Dendritic cell treated with granulocyte-macrophage colony-stimulating factor and Interleukin-4, amounts not matched to agents 40 ng/mL and 50 ng/mL, for 4 days (primary cell): ENCODE results near the gene LCMT2.

Experiments used
- H3K27ac Mint-ChIP-seq: one replicate; pipeline ENCODE4 v1.8.0; 2022; ENCODE audit warnings: mild to moderate bottlenecking, mixed read lengths
- H3K27me3 Mint-ChIP-seq: one replicate; pipeline ENCODE4 v1.8.0; 2022; ENCODE audit warnings: mild to moderate bottlenecking, mixed read lengths
- H3K36me3 Mint-ChIP-seq: one replicate; pipeline ENCODE4 v1.8.0; 2022; ENCODE audit warnings: low read depth, mixed read lengths
- H3K4me1 Mint-ChIP-seq: one replicate; pipeline ENCODE4 v1.8.0; 2022; ENCODE audit warnings: low read depth, mixed read lengths
- H3K4me3 Mint-ChIP-seq: one replicate; pipeline ENCODE4 v1.8.0; 2022; ENCODE audit warnings: mild to moderate bottlenecking, moderate library complexity, mixed read lengths
- H3K9me3 Mint-ChIP-seq: one replicate; pipeline ENCODE4 v1.8.0; 2022; ENCODE audit warnings: mixed read lengths
- intact Hi-C: fragments of 100-400 bp; cut with micrococcal nuclease; formaldehyde crosslinking; loops from one replicate; pipeline ENCODE4 v1.15.0; 2022

The LCMT2 gene

DNA sequence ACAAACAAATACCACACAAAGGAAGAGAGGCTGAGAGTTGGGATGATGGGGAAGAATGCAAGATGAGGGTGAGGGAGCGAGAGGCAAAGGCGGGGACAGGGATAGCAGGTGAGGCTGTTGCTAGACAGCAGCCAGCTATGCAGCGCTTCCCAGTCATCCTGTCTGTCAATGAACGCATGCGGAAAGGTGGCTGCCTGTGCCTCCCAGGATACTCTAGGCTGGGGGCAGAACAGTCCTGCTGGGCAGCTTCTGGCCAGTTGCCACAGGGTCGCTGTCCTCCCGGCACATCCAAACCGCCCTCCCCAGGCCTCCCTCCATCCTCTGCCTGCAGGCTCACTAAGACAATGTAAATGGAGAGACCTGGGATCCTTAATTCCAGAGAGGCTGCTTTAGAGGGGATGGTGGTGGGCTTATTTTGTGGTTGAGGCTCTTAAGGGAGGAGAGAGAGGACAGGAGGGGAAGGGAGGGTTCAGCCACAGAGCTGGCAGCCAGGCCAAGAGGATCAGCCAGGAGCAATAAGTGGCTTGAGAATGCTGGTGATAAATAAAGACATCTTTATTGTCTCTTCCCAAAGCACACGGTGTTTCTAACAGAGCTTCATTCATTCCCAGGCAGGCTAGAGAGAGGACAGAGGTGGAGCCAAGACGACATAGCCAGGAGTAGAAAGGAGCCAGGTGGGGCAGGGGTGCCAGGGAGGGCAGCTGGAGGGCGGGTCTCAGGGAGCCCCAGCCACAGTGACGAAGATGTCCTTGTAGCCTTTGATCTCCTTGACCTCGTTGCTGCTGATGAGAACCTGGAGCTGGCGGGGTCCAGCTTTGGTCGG, 54.4 kb downstream of the LCMT2 start:
- H3K4me1 Mint-ChIP-seq, result peaks cover under 1% of the 10 kb centered on the region
- no peak overlapping the region for H3K4me3 Mint-ChIP-seq
- peaks cover 9% of the 10 kb centered on the region for H3K27me3 Mint-ChIP-seq
- H3K9me3 Mint-ChIP-seq, result no peaks in the 10 kb centered on the region
- intact Hi-C loops, result no loop called here
- no peaks in the 10 kb centered on the region for H3K36me3 Mint-ChIP-seq
- H3K27ac Mint-ChIP-seq, result no peak overlapping the region

- intact Hi-C loops, result no loop called here
- peaks cover 7% of the 10 kb centered on the region for H3K4me1 Mint-ChIP-seq
- peaks cover 22% of the 10 kb centered on the region for H3K27me3 Mint-ChIP-seq
- no peak overlapping the region for H3K27ac Mint-ChIP-seq
- H3K36me3 Mint-ChIP-seq, result no peaks in the 10 kb centered on the region
- no peaks in the 10 kb centered on the region for H3K9me3 Mint-ChIP-seq
- H3K4me3 Mint-ChIP-seq, result no peak overlapping the region
Measured at GRCh38 chr15:43274136-43274535, 56.2 kb downstream of the LCMT2 start.
